HepG2 (cell line): ENCODE results near the gene LRRC10. TPM values are rescaled to one million over a fixed set of nuclear protein-coding genes. Genes with fewer than 3 reads are reported as not detected.

ENCODE experiments used
- DMAP1 ChIP-seq: IDR thresholded peaks from 2 replicates; pipeline ENCODE4 v1.6.1; 2016
- FOSL1 ChIP-seq: sonication (generic); formaldehyde crosslinking; IDR thresholded peaks from 2 replicates; pipeline ENCODE4 v1.9.0; 2021; ENCODE audit warnings: missing genetic modification reagents, borderline replicate concordance
- HMGA1 ChIP-seq: sonication (generic); formaldehyde crosslinking; conservative IDR thresholded peaks from 2 replicates; pipeline ENCODE4 v1.4.0; 2020; ENCODE audit warnings: missing genetic modification reagents
- KDM5A ChIP-seq: fragments of 200-600 bp; sonication (generic); IDR thresholded peaks from 2 replicates; pipeline ENCODE4 v1.7.0; 2018; ENCODE audit warnings: antibody characterized with exemption, mild to moderate bottlenecking, low read length, borderline replicate concordance
- KLF11 ChIP-seq: IDR thresholded peaks from 2 replicates; pipeline ENCODE4 v1.6.1; 2016; ENCODE audit warnings: missing compliant biosample characterization
- NCOR1 ChIP-seq: fragments of 200-600 bp; sonication (generic); IDR thresholded peaks from 2 replicates; pipeline ENCODE4 v1.7.0; 2017; ENCODE audit warnings: antibody characterized with exemption, low read length, borderline replicate concordance
- SALL2 ChIP-seq: sonication (generic); formaldehyde crosslinking; IDR thresholded peaks from 2 replicates; pipeline ENCODE4 v1.8.1; 2023; ENCODE audit warnings: mild to moderate bottlenecking, missing genetic modification reagents, inconsistent platforms
- SCMH1 ChIP-seq: sonication (generic); formaldehyde crosslinking; IDR thresholded peaks from 2 replicates; pipeline ENCODE4 v1.9.0; 2021; ENCODE audit warnings: missing genetic modification reagents, mild to moderate bottlenecking, borderline replicate concordance
- TEAD3 ChIP-seq: optimal IDR thresholded peaks from 2 replicates; pipeline ENCODE3; 2016; ENCODE audit warnings: borderline replicate concordance
- ZC3H4 ChIP-seq: sonication (generic); formaldehyde crosslinking; IDR thresholded peaks from 2 replicates; pipeline ENCODE4 v1.4.0; 2020; ENCODE audit warnings: missing genetic modification reagents, borderline replicate concordance
- ZNF136 ChIP-seq: sonication (generic); formaldehyde crosslinking; IDR thresholded peaks from 2 replicates; pipeline ENCODE4 v1.8.1; 2022; ENCODE audit warnings: low read depth, mild to moderate bottlenecking, moderate library complexity, missing genetic modification reagents
- ZNF367 ChIP-seq: sonication (generic); formaldehyde crosslinking; IDR thresholded peaks from 2 replicates; pipeline ENCODE4 v1.4.0; 2020; ENCODE audit warnings: missing genetic modification reagents, borderline replicate concordance
- ZNF598 ChIP-seq: sonication (generic); formaldehyde crosslinking; IDR thresholded peaks from 2 replicates; pipeline ENCODE4 v1.5.1; 2020; ENCODE audit warnings: mild to moderate bottlenecking, missing genetic modification reagents, borderline replicate concordance
- ZNF776 ChIP-seq: sonication (generic); formaldehyde crosslinking; IDR thresholded peaks from 2 replicates; pipeline ENCODE4 v1.4.0; 2020; ENCODE audit warnings: mild to moderate bottlenecking, missing genetic modification reagents
- polyA plus RNA-seq, 8 experiments: library from polyadenylated mRNA; depleted of rRNA in 3 of 8; stranded (reverse) in 7 of 8; unstranded in 1 of 8; fragments of >200 nt; fragmentation: Illumina TruSeq in 4 of 8; extraction: Trizol in 4 of 8; gene quantifications; 2 replicates each; pipeline versions ENCODE4 v1.2.1 to v1.2.3, GENCODE V29; 2011 to 2016; ENCODE audit warnings: low read depth in 4 of 8, missing spikeins in 1 of 8, mixed read lengths in 1 of 8; ENCODE audit not compliant: insufficient read depth in 1 of 8
- total RNA-seq, 5 experiments: library from RNA; depleted of rRNA; stranded (reverse); fragments of >200 nt; fragmentation: Illumina TruSeq; extraction: Trizol; gene quantifications; 2 replicates each; pipeline ENCODE4 v1.2.3, GENCODE V29; 2016; ENCODE audit warnings: low read depth in 1 of 5
- TF ChIP-seq, protein P1 (sequence below): sonication (generic); formaldehyde crosslinking; IDR thresholded peaks from 2 replicates; pipeline ENCODE4 v1.4.0; 2020; ENCODE audit warnings: missing genetic modification reagents
- TF ChIP-seq, protein P2 (sequence below), 2 experiments: sonication (generic) in 1 of 2; formaldehyde crosslinking in 1 of 2; IDR thresholded peaks; 2 replicates each; pipeline versions ENCODE4 v1.5.1 to v1.6.1; 2011 to 2020; ENCODE audit warnings: borderline replicate concordance in 1 of 2, low read depth in 1 of 2, low read length in 1 of 2, mild to moderate bottlenecking in 1 of 2, missing genetic modification reagents in 1 of 2, moderate library complexity in 1 of 2
- TF ChIP-seq, protein P3 (sequence below): sonication (generic); formaldehyde crosslinking; IDR thresholded peaks from 2 replicates; pipeline ENCODE4 v1.8.1; 2022; ENCODE audit warnings: low read depth, mild to moderate bottlenecking, missing genetic modification reagents

The LRRC10 gene
- total and polyA plus RNA-seq, 2 of the 13 experiments (the other 11 are each of a cell fraction or from before 2014, with no cell fraction given) = not detected

- no peak for TF ChIP-seq ZNF367 (CRISPR knock-in tag)
- no peak for TF ChIP-seq SCMH1 (CRISPR knock-in tag)
- peak; percentile 13 for TF ChIP-seq TEAD3 (CRISPR knock-in tag)
- TF ChIP-seq FOSL1 = 0 out of 2 replicates have a peak, but pooled peaks have one; percentile 28
- 0 out of 2 replicates have a peak, but pooled peaks have one; percentile 74 for TF ChIP-seq ZNF136
- peak; percentile 92 for TF ChIP-seq KDM5A
- peak; percentile 97 for TF ChIP-seq ZNF776 (CRISPR knock-in tag)
- TF ChIP-seq KLF11 (CRISPR knock-in tag) = 0 out of 2 replicates have a peak, but pooled peaks have one; percentile 64
- peak; percentile 34; the same call in 1 of the 2 replicates for TF ChIP-seq ZC3H4 (CRISPR knock-in tag)
- peak; percentile 98 for TF ChIP-seq ZNF598
- no peak; the same call in 1 of the 2 replicates for TF ChIP-seq NCOR1
- TF ChIP-seq, protein P1, sequence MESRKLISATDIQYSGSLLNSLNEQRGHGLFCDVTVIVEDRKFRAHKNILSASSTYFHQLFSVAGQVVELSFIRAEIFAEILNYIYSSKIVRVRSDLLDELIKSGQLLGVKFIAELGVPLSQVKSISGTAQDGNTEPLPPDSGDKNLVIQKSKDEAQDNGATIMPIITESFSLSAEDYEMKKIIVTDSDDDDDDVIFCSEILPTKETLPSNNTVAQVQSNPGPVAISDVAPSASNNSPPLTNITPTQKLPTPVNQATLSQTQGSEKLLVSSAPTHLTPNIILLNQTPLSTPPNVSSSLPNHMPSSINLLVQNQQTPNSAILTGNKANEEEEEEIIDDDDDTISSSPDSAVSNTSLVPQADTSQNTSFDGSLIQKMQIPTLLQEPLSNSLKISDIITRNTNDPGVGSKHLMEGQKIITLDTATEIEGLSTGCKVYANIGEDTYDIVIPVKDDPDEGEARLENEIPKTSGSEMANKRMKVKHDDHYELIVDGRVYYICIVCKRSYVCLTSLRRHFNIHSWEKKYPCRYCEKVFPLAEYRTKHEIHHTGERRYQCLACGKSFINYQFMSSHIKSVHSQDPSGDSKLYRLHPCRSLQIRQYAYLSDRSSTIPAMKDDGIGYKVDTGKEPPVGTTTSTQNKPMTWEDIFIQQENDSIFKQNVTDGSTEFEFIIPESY = no peak
- peak; percentile 93 for TF ChIP-seq SALL2 (CRISPR knock-in tag)
- TF ChIP-seq HMGA1 (CRISPR knock-in tag) = no peak
- TF ChIP-seq, protein P2, sequence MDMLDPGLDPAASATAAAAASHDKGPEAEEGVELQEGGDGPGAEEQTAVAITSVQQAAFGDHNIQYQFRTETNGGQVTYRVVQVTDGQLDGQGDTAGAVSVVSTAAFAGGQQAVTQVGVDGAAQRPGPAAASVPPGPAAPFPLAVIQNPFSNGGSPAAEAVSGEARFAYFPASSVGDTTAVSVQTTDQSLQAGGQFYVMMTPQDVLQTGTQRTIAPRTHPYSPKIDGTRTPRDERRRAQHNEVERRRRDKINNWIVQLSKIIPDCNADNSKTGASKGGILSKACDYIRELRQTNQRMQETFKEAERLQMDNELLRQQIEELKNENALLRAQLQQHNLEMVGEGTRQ (IDR thresholded peaks at IDR 0.05; ENCODE audit: low read depth, low read length) = no peak
- TF ChIP-seq, protein P2 (CRISPR knock-in tag; IDR thresholded peaks at IDR 0.05; ENCODE audit: borderline replicate concordance) = no peak
- peak; percentile 99 for TF ChIP-seq DMAP1
- TF ChIP-seq, protein P3, sequence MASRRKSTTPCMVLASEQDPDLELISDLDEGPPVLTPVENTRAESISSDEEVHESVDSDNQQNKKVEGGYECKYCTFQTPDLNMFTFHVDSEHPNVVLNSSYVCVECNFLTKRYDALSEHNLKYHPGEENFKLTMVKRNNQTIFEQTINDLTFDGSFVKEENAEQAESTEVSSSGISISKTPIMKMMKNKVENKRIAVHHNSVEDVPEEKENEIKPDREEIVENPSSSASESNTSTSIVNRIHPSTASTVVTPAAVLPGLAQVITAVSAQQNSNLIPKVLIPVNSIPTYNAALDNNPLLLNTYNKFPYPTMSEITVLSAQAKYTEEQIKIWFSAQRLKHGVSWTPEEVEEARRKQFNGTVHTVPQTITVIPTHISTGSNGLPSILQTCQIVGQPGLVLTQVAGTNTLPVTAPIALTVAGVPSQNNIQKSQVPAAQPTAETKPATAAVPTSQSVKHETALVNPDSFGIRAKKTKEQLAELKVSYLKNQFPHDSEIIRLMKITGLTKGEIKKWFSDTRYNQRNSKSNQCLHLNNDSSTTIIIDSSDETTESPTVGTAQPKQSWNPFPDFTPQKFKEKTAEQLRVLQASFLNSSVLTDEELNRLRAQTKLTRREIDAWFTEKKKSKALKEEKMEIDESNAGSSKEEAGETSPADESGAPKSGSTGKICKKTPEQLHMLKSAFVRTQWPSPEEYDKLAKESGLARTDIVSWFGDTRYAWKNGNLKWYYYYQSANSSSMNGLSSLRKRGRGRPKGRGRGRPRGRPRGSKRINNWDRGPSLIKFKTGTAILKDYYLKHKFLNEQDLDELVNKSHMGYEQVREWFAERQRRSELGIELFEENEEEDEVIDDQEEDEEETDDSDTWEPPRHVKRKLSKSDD = peak; percentile 72; the same call in 1 of the 2 replicates
Measured at GRCh38 chr12:69585189-69586062, 25.3 kb downstream of the LRRC10 start, which contains the start of gene CCT2 (continued).
